Transverse colon (tissue), 4 donors: ENCODE measurements around the gene PLAC1.

Experiments used
- POLR2AphosphoS5 ChIP-seq, 3 donors: sonication (generic); formaldehyde crosslinking; IDR thresholded peaks; one replicate each; pipeline ENCODE4 v1.6.1; 2016; ENCODE audit warnings: antibody characterized with exemption in 3 of 3
- TF ChIP-seq, protein P1 (sequence below), 5 experiments: fragments of 200-600 bp in 3 of 5; fragments of 450-650 bp in 2 of 5; sonication (generic) in 3 of 5; IDR thresholded peaks; 1 replicate in 2 of 5; 2 replicates in 3 of 5; pipeline ENCODE4 v1.5.1; 2016 to 2017; ENCODE audit warnings: antibody characterized with exemption in 5 of 5, inconsistent platforms in 3 of 5, mild to moderate bottlenecking in 2 of 5, moderate library complexity in 1 of 5

DNA sequence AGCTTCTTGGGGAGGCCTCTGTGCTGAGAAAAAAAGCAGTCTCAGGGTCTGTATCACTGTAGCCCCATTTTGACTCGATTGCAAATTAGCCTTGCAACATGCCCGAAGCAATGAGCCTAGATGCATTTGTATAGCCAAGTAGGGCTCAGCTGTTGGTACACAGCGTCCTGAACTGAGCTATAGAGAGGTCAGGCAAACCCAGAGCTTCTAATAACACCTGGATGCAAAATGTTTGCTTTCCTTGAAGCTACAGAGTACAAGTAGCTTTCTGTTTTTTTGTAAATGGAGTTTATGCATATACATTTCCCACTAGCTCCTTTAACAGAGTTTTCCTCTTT, 87.8 kb downstream of the PLAC1 start:
- TF ChIP-seq, protein P1, sequence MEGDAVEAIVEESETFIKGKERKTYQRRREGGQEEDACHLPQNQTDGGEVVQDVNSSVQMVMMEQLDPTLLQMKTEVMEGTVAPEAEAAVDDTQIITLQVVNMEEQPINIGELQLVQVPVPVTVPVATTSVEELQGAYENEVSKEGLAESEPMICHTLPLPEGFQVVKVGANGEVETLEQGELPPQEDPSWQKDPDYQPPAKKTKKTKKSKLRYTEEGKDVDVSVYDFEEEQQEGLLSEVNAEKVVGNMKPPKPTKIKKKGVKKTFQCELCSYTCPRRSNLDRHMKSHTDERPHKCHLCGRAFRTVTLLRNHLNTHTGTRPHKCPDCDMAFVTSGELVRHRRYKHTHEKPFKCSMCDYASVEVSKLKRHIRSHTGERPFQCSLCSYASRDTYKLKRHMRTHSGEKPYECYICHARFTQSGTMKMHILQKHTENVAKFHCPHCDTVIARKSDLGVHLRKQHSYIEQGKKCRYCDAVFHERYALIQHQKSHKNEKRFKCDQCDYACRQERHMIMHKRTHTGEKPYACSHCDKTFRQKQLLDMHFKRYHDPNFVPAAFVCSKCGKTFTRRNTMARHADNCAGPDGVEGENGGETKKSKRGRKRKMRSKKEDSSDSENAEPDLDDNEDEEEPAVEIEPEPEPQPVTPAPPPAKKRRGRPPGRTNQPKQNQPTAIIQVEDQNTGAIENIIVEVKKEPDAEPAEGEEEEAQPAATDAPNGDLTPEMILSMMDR (IDR thresholded peaks at IDR 0.05), result no peak
- TF ChIP-seq POLR2AphosphoS5 (IDR thresholded peaks at IDR 0.05), result no peak
